Neural cell (in vitro differentiated cells): ENCODE results near the gene PROK2. TPM values are rescaled to one million over a fixed set of nuclear protein-coding genes. Genes with fewer than 3 reads are reported as not detected.

Experiments used
- H2AFZ ChIP-seq: fragments of 200-600, 300-800 bp; sonication (generic), shearing (Covaris generic); 2 replicates; pipeline ENCODE4 v1.6.0; 2014; ENCODE audit warnings: low read depth, mild to moderate bottlenecking, antibody characterized with exemption, low read length, moderate library complexity
- H3F3A ChIP-seq: fragments of 200-600 bp; shearing (Covaris generic); 2 replicates; pipeline ENCODE4 v1.6.1; 2016; ENCODE audit warnings: mild to moderate bottlenecking, moderate library complexity, mixed read lengths, antibody characterized with exemption, low read length; ENCODE audit not compliant: insufficient read depth, poor library complexity, severe bottlenecking
- H3K27ac ChIP-seq: fragments of 200-600, 300-800 bp; sonication (generic), shearing (Covaris generic); 2 replicates; pipeline ENCODE4 v1.5.1; 2014; ENCODE audit warnings: mild to moderate bottlenecking, low read length, moderate library complexity
- H3K27me3 ChIP-seq: fragments of 300-800, 200-600 bp; sonication (generic), shearing (Covaris generic); 2 replicates; pipeline ENCODE4 v1.6.0; 2014; ENCODE audit warnings: mild to moderate bottlenecking, low read depth, low read length, moderate library complexity; ENCODE audit not compliant: insufficient read depth
- H3K36me3 ChIP-seq: fragments of 300-800, 200-600 bp; sonication (generic), shearing (Covaris generic); 2 replicates; pipeline ENCODE4 v1.5.1; 2014; ENCODE audit warnings: mild to moderate bottlenecking, antibody characterized with exemption, low read length, moderate library complexity; ENCODE audit not compliant: insufficient read depth
- H3K4me2 ChIP-seq: fragments of 300-800, 200-600 bp; sonication (generic), shearing (Covaris generic); 2 replicates; pipeline ENCODE4 v1.6.0; 2014; ENCODE audit warnings: mild to moderate bottlenecking, low read length
- H3K4me3 ChIP-seq: fragments of 300-800, 200-600 bp; sonication (generic), shearing (Covaris generic); 2 replicates; pipeline ENCODE4 v1.5.1; 2014; ENCODE audit warnings: mild to moderate bottlenecking, low read length, moderate library complexity
- H3K79me2 ChIP-seq: fragments of 200-600 bp; shearing (Covaris generic); replicated peaks from 2 replicates; pipeline ENCODE4 v1.6.0; 2014; ENCODE audit warnings: mild to moderate bottlenecking, low read length, moderate library complexity; ENCODE audit not compliant: insufficient read depth
- H3K9ac ChIP-seq: fragments of 300-800, 200-600 bp; sonication (generic), shearing (Covaris generic); 2 replicates; pipeline ENCODE4 v1.6.1; 2016; ENCODE audit warnings: mild to moderate bottlenecking, low read length, mixed read lengths
- H3K9me2 ChIP-seq: fragments of 200-600 bp; shearing (Covaris generic); 2 replicates; pipeline ENCODE4 v1.6.1; 2016; ENCODE audit warnings: mild to moderate bottlenecking, low read length, mixed read lengths; ENCODE audit not compliant: insufficient read depth
- H3K9me3 ChIP-seq: fragments of 200-600, 300-800 bp; sonication (generic), shearing (Covaris generic); 2 replicates; pipeline ENCODE4 v1.6.1; 2016; ENCODE audit warnings: mild to moderate bottlenecking, mixed run types, low read length, moderate library complexity, mixed read lengths
- H4K20me1 ChIP-seq: fragments of 200-600 bp; shearing (Covaris generic); 2 replicates; pipeline ENCODE4 v1.6.1; 2016; ENCODE audit warnings: mild to moderate bottlenecking, mixed run types; ENCODE audit not compliant: insufficient read depth
- EP300 ChIP-seq: fragments of 450-650 bp; conservative IDR thresholded peaks from 2 replicates; pipeline ENCODE4 v1.6.1; 2014; ENCODE audit warnings: antibody characterized with exemption, mild to moderate bottlenecking, moderate library complexity; ENCODE audit not compliant: poor library complexity, severe bottlenecking
- MXI1 ChIP-seq: fragments of 450-650 bp; conservative IDR thresholded peaks from 2 replicates; pipeline ENCODE4 v1.6.1; 2014; ENCODE audit warnings: antibody characterized with exemption, mild to moderate bottlenecking; ENCODE audit not compliant: poor library complexity, severe bottlenecking
- RAD21 ChIP-seq: fragments of 450-650 bp; conservative IDR thresholded peaks from 2 replicates; pipeline ENCODE4 v1.6.1; 2014; ENCODE audit warnings: antibody characterized with exemption, mild to moderate bottlenecking, moderate library complexity
- TAF1 ChIP-seq: IDR thresholded peaks from 2 replicates; pipeline ENCODE4 v1.6.1; 2012; ENCODE audit warnings: low read depth
- polyA plus RNA-seq: library from polyadenylated mRNA; depleted of rRNA; stranded (reverse); fragments of >200 nt; gene quantifications from 2 replicates; pipeline ENCODE4 v1.2.3, GENCODE V29; 2014
- TF ChIP-seq, protein P1 (sequence below): IDR thresholded peaks from 2 replicates; pipeline ENCODE4 v1.6.1; 2012; ENCODE audit warnings: borderline replicate concordance
- TF ChIP-seq, protein P2 (sequence below): fragments of 450-650 bp; IDR thresholded peaks from 2 replicates; pipeline ENCODE4 v1.5.1; 2014; ENCODE audit warnings: antibody characterized with exemption, mild to moderate bottlenecking, moderate library complexity; ENCODE audit not compliant: poor library complexity, severe bottlenecking

PROK2 gene
- polyA plus RNA-seq, 1 donor from 2014 or later: 0.30 TPM

DNA sequence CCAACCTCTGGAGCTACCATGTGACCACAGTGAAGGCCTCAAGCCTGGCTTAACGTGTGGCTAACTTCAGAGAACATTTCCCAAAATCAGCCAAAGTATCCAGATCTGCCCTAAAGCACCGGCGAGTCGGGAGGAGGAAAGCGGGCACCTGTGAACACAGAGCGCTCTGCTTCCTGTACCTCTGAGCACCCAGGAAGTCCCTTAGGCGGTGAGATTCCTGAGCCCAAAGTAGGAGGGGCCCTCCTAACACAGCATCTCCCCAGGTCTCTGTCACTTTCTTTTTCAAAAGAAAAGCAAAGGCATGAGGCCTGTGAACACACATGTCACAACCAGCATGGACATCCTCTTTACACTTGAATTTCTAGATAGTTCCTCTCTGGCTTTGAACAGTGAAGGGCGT lies 58.8 kb downstream of the PROK2 start:
- peak overlapping the region; percentile 74 for H3K4me2 ChIP-seq
- no peaks in the 10 kb centered on the region for H3K36me3 ChIP-seq
- H3K9ac ChIP-seq: peak overlapping the region; percentile 85
- no peaks in the 10 kb centered on the region for H3F3A ChIP-seq
- H3K9me2 ChIP-seq: no peaks in the 10 kb centered on the region
- H4K20me1 ChIP-seq: no peaks in the 10 kb centered on the region
- peak overlapping the region; percentile 59 for H3K27ac ChIP-seq
- H3K9me3 ChIP-seq: no peaks in the 10 kb centered on the region
- no peak for TF ChIP-seq TAF1
- H3K27me3 ChIP-seq: peaks cover 4% of the 10 kb centered on the region
- H3K79me2 ChIP-seq: peaks cover 7% of the 10 kb centered on the region
- H3K4me3 ChIP-seq: peak overlapping the region; percentile 73
- no peak overlapping the region for H2AFZ ChIP-seq

DNA sequence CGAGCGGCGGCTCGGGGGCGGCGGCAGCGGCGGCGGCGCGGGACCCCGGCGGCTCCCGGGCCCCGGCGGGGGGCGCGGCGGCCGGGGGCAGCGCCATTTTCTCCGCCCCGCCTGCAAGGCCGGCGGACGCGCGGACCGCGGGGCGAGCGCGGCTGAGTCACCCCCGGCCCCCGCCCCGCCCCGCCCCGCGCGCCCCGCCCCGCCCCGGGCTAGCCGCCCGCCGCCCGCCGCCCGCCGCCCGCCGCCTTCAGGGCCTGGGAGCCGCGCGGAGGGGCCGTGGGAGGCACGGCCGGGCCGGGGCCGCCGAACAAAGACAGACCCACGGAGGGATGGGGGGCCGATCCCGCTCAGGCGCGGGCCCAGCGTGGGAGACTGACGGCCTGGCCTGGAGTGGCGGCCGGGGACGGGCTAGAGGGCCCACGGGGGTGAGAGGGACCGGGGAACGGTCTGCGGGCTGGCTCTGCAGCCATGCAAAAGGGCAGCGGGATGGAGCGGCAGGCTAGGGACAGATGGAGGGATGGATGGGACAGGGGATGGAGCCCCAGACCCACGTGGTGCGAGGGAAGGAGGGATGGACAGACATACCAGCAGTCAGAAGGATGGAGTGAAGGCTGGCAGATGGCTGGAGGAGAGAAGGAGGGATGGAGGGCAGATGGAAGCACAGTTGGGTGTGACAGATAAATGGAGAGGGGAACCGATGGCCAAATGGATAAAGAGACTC lies 59.5 kb downstream of the PROK2 start, which contains the start of gene EIF4E3:
Gene EIF4E3 (minus strand): TSS at position 132 of the 721 bp plus-strand sequence. CDS start 35 bp downstream, at position 97.
- H3K79me2 ChIP-seq: peaks cover 7% of the 10 kb centered on the region
- peak within 1 kb of the TSS; percentile 85 for H2AFZ ChIP-seq
- peaks cover 4% of the 10 kb centered on the region for H3K27me3 ChIP-seq
- peak within 1 kb of the TSS; percentile 84 for H3K4me2 ChIP-seq
- H3K9me2 ChIP-seq: no peaks in the 10 kb centered on the region
- peak within 1 kb of the TSS; percentile 59 for H3K27ac ChIP-seq
- no peaks in the 10 kb centered on the region for H3K9me3 ChIP-seq
- H4K20me1 ChIP-seq: no peaks in the 10 kb centered on the region
- H3F3A ChIP-seq: no peaks in the 10 kb centered on the region
- no peaks in the 10 kb centered on the region for H3K36me3 ChIP-seq
- peak within 1 kb of the TSS; percentile 89 for H3K4me3 ChIP-seq
- H3K9ac ChIP-seq: peak within 1 kb of the TSS; percentile 85
- TF ChIP-seq MXI1: peak; percentile 43
- no peak for TF ChIP-seq EP300
- TF ChIP-seq, protein P1, sequence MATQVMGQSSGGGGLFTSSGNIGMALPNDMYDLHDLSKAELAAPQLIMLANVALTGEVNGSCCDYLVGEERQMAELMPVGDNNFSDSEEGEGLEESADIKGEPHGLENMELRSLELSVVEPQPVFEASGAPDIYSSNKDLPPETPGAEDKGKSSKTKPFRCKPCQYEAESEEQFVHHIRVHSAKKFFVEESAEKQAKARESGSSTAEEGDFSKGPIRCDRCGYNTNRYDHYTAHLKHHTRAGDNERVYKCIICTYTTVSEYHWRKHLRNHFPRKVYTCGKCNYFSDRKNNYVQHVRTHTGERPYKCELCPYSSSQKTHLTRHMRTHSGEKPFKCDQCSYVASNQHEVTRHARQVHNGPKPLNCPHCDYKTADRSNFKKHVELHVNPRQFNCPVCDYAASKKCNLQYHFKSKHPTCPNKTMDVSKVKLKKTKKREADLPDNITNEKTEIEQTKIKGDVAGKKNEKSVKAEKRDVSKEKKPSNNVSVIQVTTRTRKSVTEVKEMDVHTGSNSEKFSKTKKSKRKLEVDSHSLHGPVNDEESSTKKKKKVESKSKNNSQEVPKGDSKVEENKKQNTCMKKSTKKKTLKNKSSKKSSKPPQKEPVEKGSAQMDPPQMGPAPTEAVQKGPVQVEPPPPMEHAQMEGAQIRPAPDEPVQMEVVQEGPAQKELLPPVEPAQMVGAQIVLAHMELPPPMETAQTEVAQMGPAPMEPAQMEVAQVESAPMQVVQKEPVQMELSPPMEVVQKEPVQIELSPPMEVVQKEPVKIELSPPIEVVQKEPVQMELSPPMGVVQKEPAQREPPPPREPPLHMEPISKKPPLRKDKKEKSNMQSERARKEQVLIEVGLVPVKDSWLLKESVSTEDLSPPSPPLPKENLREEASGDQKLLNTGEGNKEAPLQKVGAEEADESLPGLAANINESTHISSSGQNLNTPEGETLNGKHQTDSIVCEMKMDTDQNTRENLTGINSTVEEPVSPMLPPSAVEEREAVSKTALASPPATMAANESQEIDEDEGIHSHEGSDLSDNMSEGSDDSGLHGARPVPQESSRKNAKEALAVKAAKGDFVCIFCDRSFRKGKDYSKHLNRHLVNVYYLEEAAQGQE: peak; percentile 38
- TF ChIP-seq TAF1: peak; percentile 65
- TF ChIP-seq RAD21: no peak
- TF ChIP-seq, protein P2, sequence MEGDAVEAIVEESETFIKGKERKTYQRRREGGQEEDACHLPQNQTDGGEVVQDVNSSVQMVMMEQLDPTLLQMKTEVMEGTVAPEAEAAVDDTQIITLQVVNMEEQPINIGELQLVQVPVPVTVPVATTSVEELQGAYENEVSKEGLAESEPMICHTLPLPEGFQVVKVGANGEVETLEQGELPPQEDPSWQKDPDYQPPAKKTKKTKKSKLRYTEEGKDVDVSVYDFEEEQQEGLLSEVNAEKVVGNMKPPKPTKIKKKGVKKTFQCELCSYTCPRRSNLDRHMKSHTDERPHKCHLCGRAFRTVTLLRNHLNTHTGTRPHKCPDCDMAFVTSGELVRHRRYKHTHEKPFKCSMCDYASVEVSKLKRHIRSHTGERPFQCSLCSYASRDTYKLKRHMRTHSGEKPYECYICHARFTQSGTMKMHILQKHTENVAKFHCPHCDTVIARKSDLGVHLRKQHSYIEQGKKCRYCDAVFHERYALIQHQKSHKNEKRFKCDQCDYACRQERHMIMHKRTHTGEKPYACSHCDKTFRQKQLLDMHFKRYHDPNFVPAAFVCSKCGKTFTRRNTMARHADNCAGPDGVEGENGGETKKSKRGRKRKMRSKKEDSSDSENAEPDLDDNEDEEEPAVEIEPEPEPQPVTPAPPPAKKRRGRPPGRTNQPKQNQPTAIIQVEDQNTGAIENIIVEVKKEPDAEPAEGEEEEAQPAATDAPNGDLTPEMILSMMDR: no peak
